ENCODE results near the gene LTB4R2.

- TF ChIP-seq POLR2A (IDR thresholded peaks at IDR 0.05): no peak
- no peak for TF ChIP-seq CTCF (IDR thresholded peaks at IDR 0.05)
- no peak for TF ChIP-seq EP300 (IDR thresholded peaks at IDR 0.05)
- TF ChIP-seq POLR2AphosphoS5 (IDR thresholded peaks at IDR 0.05): no peak
Observed at GRCh38 chr14:24277071-24277470, 32.9 kb upstream of the LTB4R2 start.

All from sigmoid colon (tissue), 4 donors.